HEK293 (cell line): ENCODE data around the gene HDDC2.

Source experiments
- CTCF ChIA-PET: fragments of 350-600 bp; formaldehyde crosslinking; extraction: SDS; loops from one replicate; lab custom pipeline; 2021; ENCODE audit warnings: antibody characterized with exemption; lab: Yijun Ruan, JAX
- POLR2A ChIA-PET: fragments of 300-600 bp; formaldehyde crosslinking; extraction: SDS; loops from one replicate; lab custom pipeline; 2020; ENCODE audit warnings: antibody characterized with exemption, inconsistent platforms; lab: Yijun Ruan, JAX
- H3K27ac ChIP-seq: fragments of 200-500 bp; sonication (Bioruptor generic); 2 replicates; pipeline ENCODE4 v1.5.1; 2014; ENCODE audit warnings: low read depth, low read length, control low read depth, inconsistent platforms; ENCODE audit errors: extremely low read depth
- H3K36me3 ChIP-seq, 2 experiments: fragments of 200-500 bp in 1 of 2; sonication (Bioruptor generic) in 1 of 2; 1 replicate in 1 of 2; 2 replicates in 1 of 2; pipeline ENCODE4 v1.5.1; 2014 to 2017; ENCODE audit warnings: inconsistent platforms in 2 of 2, low read length in 2 of 2; ENCODE audit not compliant: control insufficient read depth in 2 of 2, insufficient read depth in 1 of 2
- H3K4me1 ChIP-seq: fragments of 200-500 bp; sonication (Bioruptor generic); 2 replicates; pipeline ENCODE4 v1.5.1; 2014; ENCODE audit warnings: mild to moderate bottlenecking, low read length, inconsistent platforms; ENCODE audit not compliant: control insufficient read depth, insufficient read depth
- H3K4me3 ChIP-seq: 2 replicates; pipeline ENCODE4 v1.5.1; 2011; ENCODE audit warnings: low read depth, mild to moderate bottlenecking, control low read depth, low read length, moderate library complexity
- H3K9me3 ChIP-seq: fragments of 200-500 bp; sonication (Bioruptor generic); 2 replicates; pipeline ENCODE4 v1.5.1; 2014; ENCODE audit warnings: low read depth, low read length, inconsistent platforms; ENCODE audit not compliant: control insufficient read depth, insufficient read depth
- BCL11B ChIP-seq: fragments of 450-650 bp; formaldehyde crosslinking; IDR thresholded peaks from 2 replicates; pipeline ENCODE4 v1.5.1; 2016; ENCODE audit warnings: low read depth, missing biosample characterization, missing genetic modification characterization
- FEZF1 ChIP-seq: fragments of 450-650 bp; formaldehyde crosslinking; IDR thresholded peaks from 2 replicates; pipeline ENCODE4 v1.5.1; 2016; ENCODE audit warnings: missing biosample characterization, missing genetic modification characterization
- KLF8 ChIP-seq: fragments of 450-650 bp; formaldehyde crosslinking; IDR thresholded peaks from 2 replicates; pipeline ENCODE4 v1.5.1; 2016; ENCODE audit warnings: missing biosample characterization, missing genetic modification characterization
- YY2 ChIP-seq: fragments of 450-650 bp; formaldehyde crosslinking; IDR thresholded peaks from 2 replicates; pipeline ENCODE4 v1.5.1; 2016; ENCODE audit warnings: missing biosample characterization, missing genetic modification characterization
- ZNF132 ChIP-seq: fragments of 450-650 bp; formaldehyde crosslinking; IDR thresholded peaks from 2 replicates; pipeline ENCODE4 v1.5.1; 2017; ENCODE audit warnings: missing biosample characterization, missing genetic modification characterization, borderline replicate concordance
- ZNF140 ChIP-seq: fragments of 450-650 bp; formaldehyde crosslinking; IDR thresholded peaks from 2 replicates; pipeline ENCODE4 v1.5.1; 2016; ENCODE audit warnings: missing biosample characterization, missing genetic modification characterization
- ZNF155 ChIP-seq: fragments of 450-650 bp; formaldehyde crosslinking; IDR thresholded peaks from 2 replicates; pipeline ENCODE4 v1.5.1; 2016; ENCODE audit warnings: missing biosample characterization, missing genetic modification characterization
- ZNF169 ChIP-seq: fragments of 450-650 bp; formaldehyde crosslinking; IDR thresholded peaks from 2 replicates; pipeline ENCODE4 v1.5.1; 2016; ENCODE audit warnings: missing biosample characterization, missing genetic modification characterization
- ZNF223 ChIP-seq: fragments of 450-650 bp; formaldehyde crosslinking; IDR thresholded peaks from 2 replicates; pipeline ENCODE4 v1.5.1; 2016; ENCODE audit warnings: missing biosample characterization, missing genetic modification characterization
- ZNF335 ChIP-seq: fragments of 450-650 bp; formaldehyde crosslinking; conservative IDR thresholded peaks from 2 replicates; pipeline ENCODE4 v1.5.1; 2016; ENCODE audit warnings: missing biosample characterization, missing genetic modification characterization
- ZNF501 ChIP-seq: fragments of 450-650 bp; formaldehyde crosslinking; IDR thresholded peaks from 2 replicates; pipeline ENCODE4 v1.5.1; 2016; ENCODE audit warnings: missing biosample characterization, missing genetic modification characterization
- ZNF521 ChIP-seq: fragments of 450-650 bp; formaldehyde crosslinking; IDR thresholded peaks from 2 replicates; pipeline ENCODE4 v1.5.1; 2017; ENCODE audit warnings: missing biosample characterization, mild to moderate bottlenecking, missing genetic modification characterization
- ZNF585B ChIP-seq: fragments of 450-650 bp; formaldehyde crosslinking; IDR thresholded peaks from 2 replicates; pipeline ENCODE4 v1.5.1; 2016; ENCODE audit warnings: missing biosample characterization, missing genetic modification characterization
- ZNF670 ChIP-seq: fragments of 450-650 bp; formaldehyde crosslinking; IDR thresholded peaks from 2 replicates; pipeline ENCODE4 v1.5.1; 2016; ENCODE audit warnings: missing biosample characterization, missing genetic modification characterization, low read depth
- ZSCAN30 ChIP-seq: fragments of 450-650 bp; IDR thresholded peaks from 2 replicates; pipeline ENCODE4 v1.5.1; 2018; ENCODE audit warnings: missing biosample characterization, mild to moderate bottlenecking, missing genetic modification characterization, moderate library complexity
- TF ChIP-seq, protein P1 (sequence below): fragments of 450-650 bp; formaldehyde crosslinking; IDR thresholded peaks from 2 replicates; pipeline ENCODE4 v1.5.1; 2017; ENCODE audit warnings: missing biosample characterization, missing genetic modification characterization
- TF ChIP-seq, protein P2 (sequence below): fragments of 450-650 bp; formaldehyde crosslinking; IDR thresholded peaks from 2 replicates; pipeline ENCODE4 v1.5.1; 2016; ENCODE audit warnings: missing biosample characterization, missing genetic modification characterization
- TF ChIP-seq, protein P3 (sequence below): fragments of 450-650 bp; formaldehyde crosslinking; IDR thresholded peaks from 2 replicates; pipeline ENCODE4 v1.5.1; 2016; ENCODE audit warnings: missing biosample characterization, missing genetic modification characterization

The HDDC2 gene

DNA sequence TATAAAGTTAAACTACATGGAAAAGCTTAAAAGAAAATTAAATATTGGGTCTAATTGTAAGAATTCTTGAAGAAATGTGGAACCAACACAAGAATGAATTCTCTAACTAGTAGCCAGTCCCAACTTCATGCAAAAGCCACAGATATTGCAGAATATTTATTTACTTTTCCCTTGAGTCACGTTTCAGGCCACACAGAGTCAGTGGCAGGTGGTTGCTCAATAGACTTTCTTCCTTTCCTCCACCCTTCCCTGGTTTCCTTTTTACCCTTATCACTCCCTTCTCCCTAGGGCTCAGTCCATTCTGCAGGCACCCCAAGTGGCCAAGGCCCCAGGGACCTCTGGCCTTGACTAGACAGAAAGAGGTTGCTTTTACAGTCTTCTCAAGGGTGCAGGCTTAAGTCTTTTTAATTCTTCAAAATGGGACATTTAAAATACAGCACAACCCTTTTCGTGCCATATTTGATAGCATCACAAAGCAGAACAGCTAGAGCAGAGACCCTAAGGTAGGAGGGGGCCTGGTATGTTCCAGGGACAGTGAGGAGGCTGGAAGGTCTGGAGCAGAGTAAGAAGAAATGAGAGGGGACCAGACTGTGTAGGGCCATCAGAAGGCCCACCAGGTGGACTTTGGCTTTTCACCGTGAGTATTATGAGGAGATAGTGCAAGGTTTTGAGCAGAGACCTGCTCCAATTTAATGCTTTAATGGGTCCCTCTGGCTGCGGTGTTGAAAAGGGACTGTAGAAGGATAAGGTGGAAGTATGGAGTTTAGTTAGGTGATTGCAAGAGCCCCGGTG is 65.0 kb downstream of the HDDC2 start (continued):
- TF ChIP-seq, protein P1, sequence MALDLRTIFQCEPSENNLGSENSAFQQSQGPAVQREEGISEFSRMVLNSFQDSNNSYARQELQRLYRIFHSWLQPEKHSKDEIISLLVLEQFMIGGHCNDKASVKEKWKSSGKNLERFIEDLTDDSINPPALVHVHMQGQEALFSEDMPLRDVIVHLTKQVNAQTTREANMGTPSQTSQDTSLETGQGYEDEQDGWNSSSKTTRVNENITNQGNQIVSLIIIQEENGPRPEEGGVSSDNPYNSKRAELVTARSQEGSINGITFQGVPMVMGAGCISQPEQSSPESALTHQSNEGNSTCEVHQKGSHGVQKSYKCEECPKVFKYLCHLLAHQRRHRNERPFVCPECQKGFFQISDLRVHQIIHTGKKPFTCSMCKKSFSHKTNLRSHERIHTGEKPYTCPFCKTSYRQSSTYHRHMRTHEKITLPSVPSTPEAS (tag by site-specific recombination): no peak
- TF ChIP-seq KLF8 (tag by site-specific recombination) (no peak), ZNF335 (no peak), ZNF140 (no peak), ZNF521 (tag by site-specific recombination) (no peak), ZNF223 (tag by site-specific recombination) (no peak)
- TF ChIP-seq, protein P2, sequence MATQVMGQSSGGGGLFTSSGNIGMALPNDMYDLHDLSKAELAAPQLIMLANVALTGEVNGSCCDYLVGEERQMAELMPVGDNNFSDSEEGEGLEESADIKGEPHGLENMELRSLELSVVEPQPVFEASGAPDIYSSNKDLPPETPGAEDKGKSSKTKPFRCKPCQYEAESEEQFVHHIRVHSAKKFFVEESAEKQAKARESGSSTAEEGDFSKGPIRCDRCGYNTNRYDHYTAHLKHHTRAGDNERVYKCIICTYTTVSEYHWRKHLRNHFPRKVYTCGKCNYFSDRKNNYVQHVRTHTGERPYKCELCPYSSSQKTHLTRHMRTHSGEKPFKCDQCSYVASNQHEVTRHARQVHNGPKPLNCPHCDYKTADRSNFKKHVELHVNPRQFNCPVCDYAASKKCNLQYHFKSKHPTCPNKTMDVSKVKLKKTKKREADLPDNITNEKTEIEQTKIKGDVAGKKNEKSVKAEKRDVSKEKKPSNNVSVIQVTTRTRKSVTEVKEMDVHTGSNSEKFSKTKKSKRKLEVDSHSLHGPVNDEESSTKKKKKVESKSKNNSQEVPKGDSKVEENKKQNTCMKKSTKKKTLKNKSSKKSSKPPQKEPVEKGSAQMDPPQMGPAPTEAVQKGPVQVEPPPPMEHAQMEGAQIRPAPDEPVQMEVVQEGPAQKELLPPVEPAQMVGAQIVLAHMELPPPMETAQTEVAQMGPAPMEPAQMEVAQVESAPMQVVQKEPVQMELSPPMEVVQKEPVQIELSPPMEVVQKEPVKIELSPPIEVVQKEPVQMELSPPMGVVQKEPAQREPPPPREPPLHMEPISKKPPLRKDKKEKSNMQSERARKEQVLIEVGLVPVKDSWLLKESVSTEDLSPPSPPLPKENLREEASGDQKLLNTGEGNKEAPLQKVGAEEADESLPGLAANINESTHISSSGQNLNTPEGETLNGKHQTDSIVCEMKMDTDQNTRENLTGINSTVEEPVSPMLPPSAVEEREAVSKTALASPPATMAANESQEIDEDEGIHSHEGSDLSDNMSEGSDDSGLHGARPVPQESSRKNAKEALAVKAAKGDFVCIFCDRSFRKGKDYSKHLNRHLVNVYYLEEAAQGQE (tag by site-specific recombination): no peak

DNA sequence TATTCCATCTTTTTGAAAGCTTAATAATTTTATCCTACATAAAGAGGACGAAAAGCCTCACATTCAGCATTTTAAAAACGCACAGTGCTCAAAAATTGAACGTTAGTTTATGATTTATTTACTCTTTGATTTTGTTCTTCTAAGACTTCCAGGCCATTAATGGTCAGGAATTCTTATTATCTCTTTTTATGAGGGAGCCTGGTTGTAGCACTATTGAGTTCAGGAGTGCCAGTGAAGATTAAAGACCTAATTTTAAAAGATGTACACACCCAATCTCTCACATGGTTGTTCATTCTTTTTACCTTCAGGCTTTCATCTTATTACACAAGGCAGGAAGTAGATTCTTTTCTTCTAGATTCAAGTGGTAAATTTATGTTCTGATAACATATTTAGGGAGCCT is 68.6 kb downstream of the HDDC2 start:
- Histone ChIP-seq H3K36me3 (no peaks in the 10 kb centered on the region), H3K4me3 (no peak overlapping the region), H3K27ac (no peak overlapping the region), H3K9me3 (no peaks in the 10 kb centered on the region), H3K4me1 (peaks cover 6% of the 10 kb centered on the region; the same call in 1 of the 2 replicates)
- TF ChIP-seq FEZF1 (tag by site-specific recombination) (peak; percentile 20; the same call in 1 of the 2 replicates), ZNF132 (tag by site-specific recombination) (no peak)
- ChIA-PET CTCF (no interaction called here), POLR2A (no interaction called here)

DNA sequence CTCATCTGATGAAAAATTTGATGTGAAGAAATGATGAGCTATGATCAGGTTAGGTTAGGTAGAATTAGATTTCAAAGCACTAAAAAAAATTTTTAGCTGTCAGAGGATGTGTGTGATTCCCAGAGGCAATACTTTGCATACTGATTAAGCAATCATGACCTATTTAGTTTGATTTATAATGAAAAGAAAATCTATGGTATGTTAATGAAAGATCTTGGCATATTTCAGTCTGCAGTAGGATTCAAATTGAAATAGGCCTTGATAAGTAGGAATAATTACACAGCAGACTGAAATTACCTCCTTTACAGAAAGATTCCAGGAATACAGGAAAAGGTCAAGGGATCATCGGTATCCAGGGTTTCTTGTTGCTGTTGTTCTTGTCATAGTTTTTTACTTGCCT is 69.3 kb downstream of the HDDC2 start:
- no peak overlapping the region for H3K27ac ChIP-seq
- POLR2A ChIA-PET: no interaction called here
- TF ChIP-seq ZSCAN30 (tag by site-specific recombination) (no peak), ZNF155 (tag by site-specific recombination) (no peak), ZNF670 (tag by site-specific recombination) (no peak), ZNF169 (tag by site-specific recombination) (no peak), ZNF501 (no peak), ZNF585B (tag by site-specific recombination) (no peak), BCL11B (tag by site-specific recombination) (no peak), YY2 (no peak)
- TF ChIP-seq, protein P3, sequence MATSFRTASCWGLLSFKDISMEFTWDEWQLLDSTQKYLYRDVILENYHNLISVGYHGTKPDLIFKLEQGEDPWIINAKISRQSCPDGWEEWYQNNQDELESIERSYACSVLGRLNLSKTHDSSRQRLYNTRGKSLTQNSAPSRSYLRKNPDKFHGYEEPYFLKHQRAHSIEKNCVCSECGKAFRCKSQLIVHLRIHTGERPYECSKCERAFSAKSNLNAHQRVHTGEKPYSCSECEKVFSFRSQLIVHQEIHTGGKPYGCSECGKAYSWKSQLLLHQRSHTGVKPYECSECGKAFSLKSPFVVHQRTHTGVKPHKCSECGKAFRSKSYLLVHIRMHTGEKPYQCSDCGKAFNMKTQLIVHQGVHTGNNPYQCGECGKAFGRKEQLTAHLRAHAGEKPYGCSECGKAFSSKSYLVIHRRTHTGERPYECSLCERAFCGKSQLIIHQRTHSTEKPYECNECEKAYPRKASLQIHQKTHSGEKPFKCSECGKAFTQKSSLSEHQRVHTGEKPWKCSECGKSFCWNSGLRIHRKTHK (tag by site-specific recombination): no peak
- TF ChIP-seq, all 188 proteins: peak for 0
- Histone ChIP-seq H3K9me3 (no peaks in the 10 kb centered on the region), H3K4me3 (no peak overlapping the region), H3K4me1 (peaks cover 6% of the 10 kb centered on the region; the same call in 1 of the 2 replicates), H3K36me3 (no peaks in the 10 kb centered on the region)
- CTCF ChIA-PET: no interaction called here
